ENCODE data around the gene GLO1. TPM values are rescaled to one million over a fixed set of nuclear protein-coding genes. Genes with fewer than 3 reads are reported as not detected.

The GLO1 gene
- total and polyA plus RNA-seq, 2 donors (not counting 3 experiments of a cell fraction or from before 2014, with no cell fraction given): 70.3 to 120 TPM

DNA sequence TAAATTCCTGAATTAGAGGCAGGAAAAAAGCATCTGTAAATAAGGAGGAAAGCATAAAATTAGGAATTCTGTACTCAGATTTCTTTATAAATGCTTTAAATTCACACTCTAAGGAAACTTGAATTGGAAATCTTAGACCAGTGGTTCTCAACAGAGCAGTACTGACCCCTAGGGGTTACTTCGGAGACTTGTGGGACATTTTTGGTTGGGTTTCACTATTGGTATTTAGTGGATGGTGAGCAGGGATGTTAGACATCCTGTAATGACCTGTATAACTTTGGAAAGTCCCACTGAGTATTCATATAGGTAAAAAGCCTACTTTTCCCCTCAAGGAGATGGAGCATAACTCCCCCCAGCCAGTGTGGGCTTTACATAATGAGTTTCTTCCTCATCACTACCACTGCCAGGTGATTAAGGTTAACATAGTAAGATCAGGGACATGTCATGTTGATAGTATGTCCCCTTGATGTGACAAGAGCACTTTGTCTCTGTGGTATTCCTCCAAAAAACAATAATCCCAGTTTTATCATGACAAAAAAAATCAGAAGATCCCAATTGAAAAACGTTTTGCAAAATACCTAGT is 31.0 kb downstream of the GLO1 start:
- Histone ChIP-seq H3K36me3 (ENCODE audit: control insufficient read depth in 2 of 2, extremely low read depth in 1 of 2, insufficient read depth in 2 of 2, low read length in 2 of 2) (peaks cover 2 to 4% of the 10 kb centered on the region in 2 experiments), H3K4me3 (replicated peaks in 1 of 3; ENCODE audit: insufficient read depth in 1 of 3, low read depth in 1 of 3, low read length in 3 of 3) (no peak overlapping the region), H3K79me2 (ENCODE audit: control insufficient read depth, insufficient read depth, low read length) (no peaks in the 10 kb centered on the region), H3K4me2 (ENCODE audit: insufficient read depth, low read length) (no peak overlapping the region), H3K27me3 (ENCODE audit: control insufficient read depth in 2 of 2, insufficient read depth in 2 of 2, low read length in 2 of 2) (no peaks in the 10 kb centered on the region), H4K20me1 (replicated peaks; ENCODE audit: control insufficient read depth, extremely low read depth, insufficient read depth, low read length) (no peaks in the 10 kb centered on the region), H2AFZ (ENCODE audit: low read depth, low read length) (no peak overlapping the region), H3K9me1 (replicated peaks; ENCODE audit: control insufficient read depth, extremely low read depth, insufficient read depth, low read length) (no peaks in the 10 kb centered on the region), H3K9ac (replicated peaks; ENCODE audit: extremely low read depth, insufficient read depth, low read length) (no peak overlapping the region), H3K9me3 (replicated peaks; ENCODE audit: control insufficient read depth, insufficient read depth, low read length) (no peaks in the 10 kb centered on the region), H3K4me1 (ENCODE audit: control insufficient read depth, extremely low read depth, insufficient read depth, low read length) (peaks cover 15% of the 10 kb centered on the region), H3K27ac (ENCODE audit: insufficient read depth, low read depth, low read length) (no peak overlapping the region)
- ChIA-PET CTCF (interaction anchor here (1.0 to 1.7 kb wide), 7 partner anchors 93 to 967 kb away, joined by 3 to 12 read pairs (median 4); no protein-coding TSS in a partner anchor), POLR2A (no interaction called here)
- peak; percentile 60 for DNase-seq (ENCODE audit: low read depth, low spot score)
- BruUV-seq (replicated peaks): no TSS peak
- dilution Hi-C loops (cut with MboI; ENCODE audit: extremely low pct_ligation_motif_present, low sequenced_read_pairs): no loop called here
- no peak for FAIRE-seq
- intact Hi-C loops (cut with micrococcal nuclease): loop anchor here (1.0 to 10.0 kb wide), 6 partner anchors 99 to 967 kb away; no protein-coding TSS in a partner anchor
- peak; percentile 55 to 60 for TF ChIP-seq CTCF (IDR thresholded peaks at IDR 0.05; ENCODE audit: extremely low read depth in 1 of 2, insufficient read depth in 1 of 2, low read depth in 1 of 2, low read length in 2 of 2)
- no peak for TF ChIP-seq POLR2AphosphoS5 (IDR thresholded peaks at IDR 0.05; ENCODE audit: insufficient read depth, low read depth, low read length)

DNA sequence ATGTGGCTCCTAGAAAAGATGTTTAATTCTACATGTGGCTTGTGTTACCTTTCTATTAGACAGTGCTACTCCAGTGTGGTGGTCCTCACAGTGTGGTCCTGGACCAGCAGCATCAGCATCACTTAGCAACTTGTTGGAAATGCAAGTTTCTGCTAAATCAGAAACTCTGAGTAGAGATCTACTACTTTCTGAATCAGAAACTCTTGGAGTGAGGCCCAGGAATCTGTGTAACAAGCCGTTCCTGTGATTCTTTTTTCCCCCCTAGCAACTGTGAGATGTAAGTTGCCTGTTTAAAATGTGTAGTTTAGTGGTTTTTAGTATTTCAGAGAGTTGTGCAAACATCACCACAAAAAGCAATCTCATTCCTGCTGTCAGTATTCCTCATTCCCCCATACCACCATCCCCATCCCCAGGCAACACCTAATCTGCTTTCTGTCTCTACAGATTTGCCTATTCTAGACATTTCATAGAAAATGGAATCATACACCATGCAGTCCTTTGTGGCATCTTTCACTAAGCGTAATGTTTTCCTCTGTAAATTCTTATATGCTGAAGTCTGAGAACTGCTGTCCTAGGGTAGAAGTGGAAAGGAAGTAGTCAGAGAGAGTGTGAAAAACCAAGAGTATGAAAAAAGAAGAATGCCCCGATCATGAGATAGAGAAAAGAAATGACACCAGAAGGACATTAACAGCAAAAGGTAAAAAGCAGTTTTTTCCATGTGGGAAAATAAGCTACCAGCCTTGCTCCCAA is 44.4 kb downstream of the GLO1 start:
- Histone ChIP-seq H4K20me1 (replicated peaks; ENCODE audit: control insufficient read depth, extremely low read depth, insufficient read depth, low read length) (no peaks in the 10 kb centered on the region), H3K27ac (ENCODE audit: insufficient read depth, low read depth, low read length) (no peak overlapping the region), H3K4me2 (ENCODE audit: insufficient read depth, low read length) (no peak overlapping the region), H3K79me2 (ENCODE audit: control insufficient read depth, insufficient read depth, low read length) (no peaks in the 10 kb centered on the region), H3K36me3 (ENCODE audit: control insufficient read depth in 2 of 2, extremely low read depth in 1 of 2, insufficient read depth in 2 of 2, low read length in 2 of 2) (no peaks in the 10 kb centered on the region), H3K4me3 (replicated peaks in 1 of 3; ENCODE audit: insufficient read depth in 1 of 3, low read depth in 1 of 3, low read length in 3 of 3) (no peak overlapping the region), H3K9me1 (replicated peaks; ENCODE audit: control insufficient read depth, extremely low read depth, insufficient read depth, low read length) (no peaks in the 10 kb centered on the region), H3K9me3 (replicated peaks; ENCODE audit: control insufficient read depth, insufficient read depth, low read length) (no peaks in the 10 kb centered on the region), H2AFZ (ENCODE audit: low read depth, low read length) (no peak overlapping the region), H3K9ac (replicated peaks; ENCODE audit: extremely low read depth, insufficient read depth, low read length) (no peak overlapping the region), H3K27me3 (ENCODE audit: control insufficient read depth in 2 of 2, insufficient read depth in 2 of 2, low read length in 2 of 2) (no peaks in the 10 kb centered on the region), H3K4me1 (ENCODE audit: control insufficient read depth, extremely low read depth, insufficient read depth, low read length) (no peaks in the 10 kb centered on the region)
- no TSS peak for BruUV-seq (replicated peaks)
- DNase-seq (ENCODE audit: low read depth, low spot score) (no peak), FAIRE-seq (no peak)
- dilution Hi-C loops (cut with MboI; ENCODE audit: extremely low pct_ligation_motif_present, low sequenced_read_pairs) (no loop called here), intact Hi-C loops (cut with micrococcal nuclease) (no loop called here)
- ChIA-PET POLR2A (no interaction called here), CTCF (interaction anchor here (1.4 kb wide), 1 partner anchor 164 kb away, joined by 3 read pairs; no protein-coding TSS in a partner anchor)
- TF ChIP-seq JUN (IDR thresholded peaks at IDR 0.05; ENCODE audit: borderline replicate concordance, insufficient read depth, insufficient read length, low read depth) (no peak), CTCF (IDR thresholded peaks at IDR 0.05; ENCODE audit: extremely low read depth in 1 of 2, insufficient read depth in 1 of 2, low read depth in 1 of 2, low read length in 2 of 2) (no peak), MYC (IDR thresholded peaks at IDR 0.05; ENCODE audit: low read depth, low read length) (no peak), POLR2A (IDR thresholded peaks at IDR 0.05; ENCODE audit: low read depth, low read length) (no peak)
